Adipocyte (in vitro differentiated cells): ENCODE measurements around the gene ZBTB11.
"Not testable (repeated sequence)": the region's sequence is repeated elsewhere in the genome, so short reads cannot be mapped to it uniquely, and the experiment has no call there.

Experiments used
- DNase-seq: peaks from one replicate; pipeline ENCODE4 v3.0.0-alpha.2; 2015; ENCODE audit warnings: low read depth
- H3K27me3 ChIP-seq: replicated peaks from 2 replicates; pipeline ENCODE4 v1.7.0; 2013; ENCODE audit warnings: mild to moderate bottlenecking, low read length, moderate library complexity; ENCODE audit not compliant: control insufficient read depth, insufficient read depth
- H3K36me3 ChIP-seq: 2 replicates; pipeline ENCODE4 v1.7.0; 2013; ENCODE audit warnings: low read length, mild to moderate bottlenecking, moderate library complexity; ENCODE audit not compliant: control insufficient read depth, insufficient read depth, severe bottlenecking
- H3K4me1 ChIP-seq: 2 replicates; pipeline ENCODE4 v1.7.0; 2013; ENCODE audit warnings: mild to moderate bottlenecking, low read length, moderate library complexity; ENCODE audit not compliant: control insufficient read depth, insufficient read depth
- H3K4me3 ChIP-seq: 2 replicates; pipeline ENCODE4 v1.7.0; 2013; ENCODE audit warnings: mild to moderate bottlenecking, low read length, moderate library complexity
- H3K9ac ChIP-seq: 2 replicates; pipeline ENCODE4 v1.7.0; 2013; ENCODE audit warnings: mild to moderate bottlenecking, low read length, moderate library complexity
- H3K9me3 ChIP-seq: 2 replicates; pipeline ENCODE4 v1.7.0; 2013; ENCODE audit warnings: mild to moderate bottlenecking, low read length, moderate library complexity; ENCODE audit not compliant: control insufficient read depth

ZBTB11 gene

DNA sequence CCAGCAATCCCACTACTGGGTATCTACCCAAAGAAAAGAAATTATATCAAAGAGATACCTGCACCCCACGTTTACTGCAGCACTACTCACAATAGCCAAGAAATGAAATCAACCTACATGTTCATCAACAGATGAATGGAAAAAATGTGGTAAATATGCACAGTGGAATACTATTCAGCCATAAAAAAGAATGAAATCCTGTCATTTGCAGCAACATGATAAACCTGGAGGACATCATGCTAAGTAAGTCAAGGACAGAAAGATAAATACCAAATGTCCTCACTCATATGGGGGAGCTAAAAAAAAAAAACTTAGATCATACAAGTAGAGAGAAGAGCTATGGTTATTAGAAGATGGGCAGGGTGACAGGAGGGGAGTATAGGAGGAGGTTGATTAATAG lies 9.1 kb downstream of the ZBTB11 start:
- Histone ChIP-seq H3K4me3 (no peak overlapping the region), H3K4me1 (peaks cover 6% of the 10 kb centered on the region), H3K9ac (no peak overlapping the region), H3K36me3 (peaks cover 64% of the 10 kb centered on the region), H3K27me3 (no peaks in the 10 kb centered on the region), H3K9me3 (no peaks in the 10 kb centered on the region)
- no peak for DNase-seq

DNA sequence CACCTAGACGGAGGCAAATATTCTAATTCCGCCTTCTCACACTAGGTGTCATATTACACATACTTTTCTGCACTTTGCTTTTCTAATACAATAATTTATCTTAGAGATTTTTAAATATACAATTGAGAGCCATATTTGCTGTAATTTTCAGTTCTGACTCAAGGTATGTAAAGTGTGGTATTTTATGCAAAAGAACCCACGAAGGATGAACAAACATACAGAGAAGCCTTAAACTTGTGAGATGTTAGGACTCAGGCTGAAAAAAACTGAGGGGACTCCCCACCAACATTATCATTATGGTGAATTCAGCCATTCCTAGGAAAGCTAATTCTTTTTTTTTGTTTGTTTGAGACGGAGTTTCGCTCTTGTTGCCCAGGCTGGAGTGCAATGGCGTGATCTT lies 9.6 kb downstream of the ZBTB11 start:
- Histone ChIP-seq H3K9ac (no peak overlapping the region), H3K4me1 (peaks cover 1% of the 10 kb centered on the region), H3K9me3 (no peaks in the 10 kb centered on the region), H3K36me3 (peaks cover 67% of the 10 kb centered on the region), H3K27me3 (no peaks in the 10 kb centered on the region), H3K4me3 (no peak overlapping the region)
- no peak for DNase-seq

DNA sequence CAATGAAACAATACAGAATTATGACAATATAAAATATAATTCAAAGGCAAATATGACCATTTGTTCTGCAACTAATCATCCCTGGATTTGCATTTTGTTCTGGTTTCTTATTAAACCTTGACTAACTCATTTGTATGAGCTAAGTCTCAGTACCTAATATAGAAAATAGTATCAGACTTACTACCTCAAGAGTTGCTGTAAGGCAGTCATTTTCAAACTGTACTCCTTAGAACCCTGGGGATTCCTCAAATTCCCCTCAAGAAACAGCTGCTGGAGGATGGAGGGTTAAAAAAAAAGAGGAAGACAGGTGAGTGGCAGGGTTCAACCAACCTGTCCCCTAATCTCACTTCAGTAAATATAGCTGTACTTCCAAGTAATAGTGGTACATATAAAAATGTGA lies 11.1 kb downstream of the ZBTB11 start:
- Histone ChIP-seq H3K27me3 (no peaks in the 10 kb centered on the region), H3K9me3 (no peaks in the 10 kb centered on the region), H3K4me1 (no peaks in the 10 kb centered on the region), H3K9ac (no peak overlapping the region), H3K4me3 (no peak overlapping the region), H3K36me3 (peaks cover 65% of the 10 kb centered on the region)
- no peak for DNase-seq

DNA sequence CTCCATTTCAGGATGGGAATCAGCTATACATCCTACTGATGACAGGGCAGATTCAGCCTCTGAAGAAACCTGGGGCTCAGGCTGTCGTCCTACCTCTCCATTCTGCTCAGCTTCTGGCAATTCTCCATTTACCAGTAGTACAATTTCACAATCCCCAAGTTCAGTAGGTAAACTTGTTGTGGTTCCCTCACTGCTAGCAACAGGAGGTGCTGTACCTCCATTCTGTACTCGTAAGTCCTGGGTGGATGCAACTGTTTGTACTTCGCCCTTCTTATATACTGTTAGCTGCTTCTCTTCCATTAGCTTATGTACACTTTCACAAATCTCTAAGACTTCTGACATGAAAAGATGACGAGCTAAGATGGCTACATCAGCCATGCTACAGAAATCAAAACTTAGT lies 11.6 kb downstream of the ZBTB11 start:
- H3K4me1 ChIP-seq = no peaks in the 10 kb centered on the region
- no peak overlapping the region for H3K4me3 ChIP-seq
- H3K9ac ChIP-seq = no peak overlapping the region
- peaks cover 65% of the 10 kb centered on the region for H3K36me3 ChIP-seq
- DNase-seq = no peak
- no peaks in the 10 kb centered on the region for H3K27me3 ChIP-seq
- no peaks in the 10 kb centered on the region for H3K9me3 ChIP-seq

DNA sequence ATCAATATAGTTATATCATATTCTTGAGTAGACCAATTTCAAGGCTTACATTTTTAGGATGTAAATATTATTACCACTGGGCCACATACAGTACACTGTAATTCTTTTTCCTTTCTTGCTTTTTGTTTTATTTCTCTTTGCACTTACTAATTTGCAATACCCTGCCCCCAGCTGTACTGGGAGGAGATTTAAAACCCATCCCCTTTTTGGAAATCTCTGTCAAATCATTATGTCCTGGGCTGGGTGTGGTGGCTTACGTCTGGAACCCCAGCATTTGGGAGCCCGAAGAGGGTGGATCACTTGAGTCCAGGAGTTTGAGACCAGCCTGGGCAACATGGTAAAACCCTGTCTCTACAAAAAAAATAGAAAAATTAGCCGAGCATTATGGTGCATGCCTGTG lies 16.2 kb downstream of the ZBTB11 start:
- H3K4me3 ChIP-seq = no peak overlapping the region
- H3K27me3 ChIP-seq = no peaks in the 10 kb centered on the region
- DNase-seq = no peak
- H3K9me3 ChIP-seq = no peaks in the 10 kb centered on the region
- peaks cover 66% of the 10 kb centered on the region for H3K36me3 ChIP-seq
- H3K9ac ChIP-seq = no peak overlapping the region
- no peaks in the 10 kb centered on the region for H3K4me1 ChIP-seq

DNA sequence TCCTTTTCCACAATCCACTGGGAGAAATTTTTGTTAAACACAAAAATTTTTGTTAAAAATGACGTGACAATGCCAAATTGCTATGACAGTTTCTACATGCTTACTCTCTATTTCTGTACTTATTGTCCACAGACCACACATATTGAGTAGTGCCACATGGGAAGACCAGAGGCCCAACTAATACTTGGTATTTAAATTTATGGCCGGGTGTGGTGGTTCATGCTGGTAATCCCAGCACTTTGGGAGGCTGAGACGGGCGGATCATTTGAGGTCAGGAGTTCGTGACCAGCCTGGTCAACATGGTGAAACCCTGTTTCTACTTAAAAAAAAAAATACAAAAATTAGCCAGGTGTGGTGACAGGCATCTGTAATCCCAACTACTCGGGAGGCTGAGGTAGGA lies 20.3 kb downstream of the ZBTB11 start:
- Histone ChIP-seq H3K4me1 (peaks cover 8% of the 10 kb centered on the region), H3K9me3 (no peaks in the 10 kb centered on the region), H3K9ac (no peak overlapping the region), H3K27me3 (no peaks in the 10 kb centered on the region), H3K36me3 (peaks cover 68% of the 10 kb centered on the region), H3K4me3 (no peak overlapping the region)
- no peak for DNase-seq

DNA sequence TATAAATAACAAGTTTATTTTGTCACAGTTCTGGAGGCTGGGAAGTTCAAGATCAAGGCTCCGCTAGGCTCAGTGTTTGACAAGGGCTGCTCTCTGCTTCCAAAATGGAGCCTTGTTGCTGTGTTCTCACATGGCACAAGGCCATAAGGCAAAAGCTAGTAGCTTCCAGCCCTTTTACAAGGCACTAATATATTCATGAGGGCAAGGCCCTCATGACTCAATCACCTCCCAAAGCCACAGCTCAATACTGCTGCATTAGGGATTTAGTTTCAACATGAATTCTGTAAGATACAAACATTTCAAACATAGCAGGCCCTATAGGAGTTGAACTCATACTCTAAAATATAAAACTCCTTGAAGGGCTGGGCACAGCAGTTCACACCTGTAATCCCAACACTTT lies 30.2 kb downstream of the ZBTB11 start:
- H3K4me1 ChIP-seq = peaks cover 11% of the 10 kb centered on the region
- H3K27me3 ChIP-seq = no peaks in the 10 kb centered on the region
- no peak for DNase-seq
- no peak overlapping the region for H3K9ac ChIP-seq
- peaks cover 33% of the 10 kb centered on the region for H3K36me3 ChIP-seq
- no peak overlapping the region for H3K4me3 ChIP-seq
- no peaks in the 10 kb centered on the region for H3K9me3 ChIP-seq

DNA sequence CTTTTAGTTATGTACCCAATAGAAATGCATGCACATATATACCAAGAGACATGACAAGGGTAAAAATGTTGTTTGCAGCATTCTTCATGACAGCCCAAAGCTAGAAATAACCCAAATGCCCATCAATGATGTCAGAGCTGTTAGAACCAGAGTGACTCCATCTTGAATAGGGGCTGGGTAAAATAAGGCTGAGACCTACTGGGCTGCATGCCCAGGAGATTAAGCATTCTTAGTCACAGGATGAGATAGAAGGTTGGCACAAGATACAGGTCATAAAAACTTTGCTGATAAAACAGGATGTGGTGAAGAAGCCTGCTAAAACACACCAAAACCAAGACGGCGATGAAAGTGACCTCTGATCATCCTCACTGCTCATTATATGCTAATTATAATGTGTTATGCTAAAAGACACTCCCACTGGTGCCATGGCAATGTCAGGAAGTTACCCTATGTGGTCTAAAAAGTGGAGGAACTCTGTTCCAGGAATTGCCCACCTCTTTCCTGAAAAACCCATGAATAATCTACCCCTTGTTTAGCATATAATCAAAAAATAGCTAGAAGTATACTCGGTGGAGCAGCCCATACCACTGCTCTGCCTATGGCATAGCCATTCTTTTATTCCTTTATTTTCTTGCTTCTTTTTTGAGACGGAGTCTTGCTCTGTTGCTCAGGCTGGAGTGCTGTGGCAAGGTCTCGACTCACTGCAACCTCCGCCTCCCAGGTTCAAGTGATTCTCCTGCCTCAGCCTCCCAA lies 32.9 kb downstream of the ZBTB11 start:
- Histone ChIP-seq H3K9me3 (no peaks in the 10 kb centered on the region), H3K27me3 (no peaks in the 10 kb centered on the region), H3K4me3 (no peak overlapping the region), H3K4me1 (peaks cover 11% of the 10 kb centered on the region), H3K9ac (no peak overlapping the region), H3K36me3 (peaks cover 8% of the 10 kb centered on the region)
- DNase-seq = peak; percentile 10

DNA sequence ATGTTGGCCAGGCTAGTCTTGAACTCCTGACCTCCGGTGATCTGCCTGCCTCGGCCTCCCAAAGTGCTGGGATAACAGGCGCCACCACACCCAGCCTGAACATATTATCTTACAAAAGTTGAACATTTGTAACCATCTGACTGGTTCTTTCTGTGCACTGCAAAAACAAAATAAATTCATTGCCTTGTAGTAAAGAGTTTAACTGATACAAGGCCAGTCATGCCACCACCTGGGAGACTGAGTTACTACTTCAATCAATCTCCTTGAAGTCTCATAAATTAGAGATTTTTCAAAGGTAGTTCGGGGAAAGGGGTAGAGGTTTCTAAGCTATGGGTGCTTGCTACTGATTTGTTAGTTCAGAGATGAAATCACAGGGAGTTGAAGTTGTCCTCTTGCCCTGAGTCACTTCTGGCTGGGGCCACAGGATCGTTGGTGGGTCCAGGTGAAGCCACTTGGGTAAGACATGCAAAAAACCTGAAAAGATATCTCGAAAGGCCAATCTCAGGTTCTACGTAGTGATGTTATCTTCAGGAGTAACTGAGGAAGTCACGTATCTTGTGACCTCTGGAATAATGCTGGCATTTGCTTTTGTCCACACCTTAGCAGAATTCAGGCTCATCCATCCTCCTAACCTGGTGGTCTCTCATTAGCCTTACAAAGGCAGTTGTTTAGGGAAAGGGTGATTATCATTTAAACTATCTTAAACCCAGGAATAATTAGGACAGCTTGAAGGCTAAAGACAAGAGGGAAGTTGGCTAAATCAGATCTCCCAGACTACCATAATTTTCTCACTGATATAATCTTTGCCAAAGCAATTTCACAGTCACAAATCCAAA lies 33.7 kb downstream of the ZBTB11 start:
- H3K4me3 ChIP-seq = no peak overlapping the region
- H3K36me3 ChIP-seq = peaks cover under 1% of the 10 kb centered on the region
- peaks cover 11% of the 10 kb centered on the region for H3K4me1 ChIP-seq
- no peak for DNase-seq
- no peaks in the 10 kb centered on the region for H3K27me3 ChIP-seq
- no peaks in the 10 kb centered on the region for H3K9me3 ChIP-seq
- no peak overlapping the region for H3K9ac ChIP-seq

DNA sequence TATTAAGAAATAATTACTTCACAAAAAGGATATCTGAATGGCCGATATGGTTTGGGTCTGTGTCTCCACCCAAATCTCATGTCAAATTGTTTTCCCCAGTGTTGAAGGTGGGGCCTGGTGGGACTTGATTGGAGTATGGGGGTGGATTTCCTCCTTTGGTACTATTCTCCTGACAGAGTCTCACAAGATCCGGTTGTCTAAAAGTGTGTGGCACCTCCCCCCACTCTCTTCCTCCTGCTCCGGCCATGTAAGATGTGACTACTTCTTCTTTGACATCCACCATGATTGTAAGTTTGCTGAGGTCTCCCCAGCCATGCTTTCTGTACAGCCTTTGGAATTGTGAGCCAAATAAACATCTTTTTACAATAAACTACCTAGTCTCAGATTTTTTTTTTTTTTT lies 34.5 kb downstream of the ZBTB11 start:
- H3K36me3 ChIP-seq = no peaks in the 10 kb centered on the region
- no peaks in the 10 kb centered on the region for H3K9me3 ChIP-seq
- H3K4me3 ChIP-seq = no peak overlapping the region
- H3K9ac ChIP-seq = no peak overlapping the region
- H3K27me3 ChIP-seq = no peaks in the 10 kb centered on the region
- peaks cover 11% of the 10 kb centered on the region for H3K4me1 ChIP-seq
- DNase-seq = no peak

DNA sequence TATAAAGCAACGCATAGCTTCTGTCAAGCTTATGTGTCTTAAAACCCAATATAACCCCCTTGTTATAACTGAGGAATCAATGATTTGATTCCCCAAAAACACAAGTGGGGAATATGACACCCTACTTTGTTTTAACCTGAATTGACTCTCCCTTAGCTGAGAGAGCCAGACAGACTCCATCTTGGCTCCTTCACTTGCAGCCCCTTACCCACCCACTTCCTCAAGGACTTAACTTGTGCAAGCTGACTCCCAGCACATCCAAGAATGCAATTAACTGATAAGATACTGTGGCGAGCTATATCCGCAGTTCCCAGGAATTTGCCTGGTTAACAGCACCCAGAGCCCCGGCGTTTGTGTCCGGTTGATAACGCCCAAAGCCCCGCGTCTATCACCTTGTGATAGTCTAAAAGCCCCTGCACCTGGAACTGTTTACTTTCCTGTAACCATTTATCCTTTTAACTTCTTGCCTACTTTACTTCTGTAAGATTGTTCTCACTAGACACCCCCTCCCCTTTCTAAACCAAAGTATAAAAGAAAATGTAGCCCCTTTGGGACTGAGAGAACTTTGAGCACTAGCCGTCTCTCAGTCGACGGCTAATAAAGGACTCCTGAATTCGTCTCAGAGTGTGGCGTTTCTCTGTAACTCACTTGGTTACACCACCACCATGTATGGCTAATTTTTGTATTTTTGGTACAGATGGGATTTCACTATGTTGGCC lies 35.4 kb downstream of the ZBTB11 start:
- not testable (repeated sequence) for H3K4me3 ChIP-seq, DNase-seq, H3K9me3 ChIP-seq, H3K36me3 ChIP-seq, H3K9ac ChIP-seq, H3K27me3 ChIP-seq
- H3K4me1 ChIP-seq = peaks cover 11% of the 10 kb centered on the region
